H1 (cell line): Measurements from ENCODE around the gene JAM2. TPM values are rescaled to one million over a fixed set of nuclear protein-coding genes. Genes with fewer than 3 reads are reported as not detected.
A peak's percentile ranks its signal among the peaks of the same experiment; 100 is the strongest.

Experiments
- CHD7 ChIP-seq: fragments of 300-600 bp; sonication (generic); IDR thresholded peaks from 2 replicates; pipeline ENCODE4 v1.7.1; 2012; ENCODE audit warnings: low read length, moderate library complexity, mild to moderate bottlenecking, inconsistent platforms; ENCODE audit not compliant: insufficient replicate concordance
- RAD21 ChIP-seq, 2 experiments: IDR thresholded peaks in 1 of 2; conservative IDR thresholded peaks in 1 of 2; 2 replicates each; pipeline ENCODE4 v1.6.1; 2011; ENCODE audit warnings: low read depth in 2 of 2, low read length in 2 of 2, improper control_type of control experiment in 1 of 2, inconsistent platforms in 1 of 2, mild to moderate bottlenecking in 1 of 2, moderate library complexity in 1 of 2
- polyA plus RNA-seq, 7 experiments: library from polyadenylated mRNA; depleted of rRNA in 3 of 7; stranded (reverse) in 5 of 7; unstranded in 2 of 7; fragments of >200 nt in 5 of 7; fragments of 200-250 nt in 2 of 7; gene quantifications; 1 replicate in 5 of 7; 2 replicates in 1 of 7; 4 replicates in 1 of 7; pipeline versions ENCODE4 v1.2.1 to v1.2.3, GENCODE V29; 2011 to 2013; ENCODE audit warnings: missing spikeins in 2 of 7, mixed read lengths in 2 of 7
- total RNA-seq: library from RNA; stranded (reverse); fragmentation: NEBNext Ultra II Directional; extraction: Animal tissue kit (Norgen Biotek cat#: 25700); gene quantifications from 2 replicates; pipeline ENCODE4 v1.2.1, GENCODE V29; 2021

The JAM2 gene
- total and polyA plus RNA-seq, 2 of the 8 experiments (the other 6 are each of a cell fraction or from before 2014, with no cell fraction given): 4.9 to 9.5 TPM

- TF ChIP-seq CHD7: no peak
- TF ChIP-seq RAD21 (IDR thresholded peaks at IDR 0.05 in 1 of 2, conservative IDR thresholded peaks at IDR 0.05 in 1 of 2; ENCODE audit: low read depth in 2 of 2, low read length in 2 of 2): peak; percentile 17 to 28; a peak in 3 of 4 replicates
Observed at GRCh38 chr21:25709684-25710265, 70.7 kb downstream of the JAM2 start (continued).
